SU-DHL-6 (cell line): ENCODE measurements around the gene SLC16A10.

Experiments
- H2AFZ ChIP-seq: fragments of 200-600 bp; sonication (generic); 2 replicates; pipeline ENCODE4 v1.6.1; 2014; ENCODE audit warnings: low read depth, mild to moderate bottlenecking, moderate library complexity, mixed read lengths, antibody characterized with exemption, low read length; ENCODE audit not compliant: severe bottlenecking
- H3F3A ChIP-seq: fragments of 200-600 bp; shearing (Covaris generic); 2 replicates; pipeline ENCODE4 v1.6.0; 2016; ENCODE audit warnings: antibody characterized with exemption, mild to moderate bottlenecking; ENCODE audit not compliant: insufficient read depth
- H3K27ac ChIP-seq: fragments of 200-600 bp; sonication (generic); 2 replicates; pipeline ENCODE4 v1.5.1; 2016; ENCODE audit warnings: low read depth, mild to moderate bottlenecking, low read length, moderate library complexity, mixed read lengths
- H3K27me3 ChIP-seq: fragments of 200-600 bp; sonication (generic), shearing (Covaris generic); 2 replicates; pipeline ENCODE4 v1.6.0; 2014; ENCODE audit warnings: mild to moderate bottlenecking, low read length
- H3K36me3 ChIP-seq: fragments of 200-600 bp; sonication (generic); 2 replicates; pipeline ENCODE4 v1.6.1; 2014; ENCODE audit warnings: mild to moderate bottlenecking, low read length, mixed read lengths
- H3K4me2 ChIP-seq: fragments of 300-600, 200-600 bp; shearing (Covaris generic), sonication (generic); 2 replicates; pipeline ENCODE4 v1.6.0; 2014; ENCODE audit warnings: low read length, low read depth, mild to moderate bottlenecking; ENCODE audit not compliant: poor library complexity, severe bottlenecking
- H3K4me3 ChIP-seq: fragments of 200-600 bp; sonication (generic); 2 replicates; pipeline ENCODE4 v1.5.1; 2014; ENCODE audit warnings: antibody characterized with exemption, low read length, mild to moderate bottlenecking, mixed read lengths; ENCODE audit not compliant: insufficient read depth, poor library complexity, severe bottlenecking
- H3K79me2 ChIP-seq: fragments of 200-600 bp; sonication (generic); 2 replicates; pipeline ENCODE4 v1.6.1; 2014; ENCODE audit warnings: mild to moderate bottlenecking, low read length, moderate library complexity; ENCODE audit not compliant: insufficient read depth
- H3K9ac ChIP-seq: fragments of 200-600 bp; sonication (generic); 2 replicates; pipeline ENCODE4 v1.7.0; 2014; ENCODE audit warnings: mild to moderate bottlenecking, low read length
- H3K9me2 ChIP-seq: fragments of 200-600 bp; sonication (generic); replicated peaks from 2 replicates; pipeline ENCODE4 v1.6.1; 2014; ENCODE audit warnings: low read length; ENCODE audit not compliant: insufficient read depth
- H3K9me3 ChIP-seq: fragments of 200-600 bp; sonication (generic); 2 replicates; pipeline ENCODE4 v1.6.1; 2014; ENCODE audit warnings: low read length, mixed read lengths; ENCODE audit not compliant: insufficient read depth
- H4K20me1 ChIP-seq: fragments of 200-600 bp; sonication (generic); 2 replicates; pipeline ENCODE4 v1.6.1; 2014; ENCODE audit warnings: low read depth, mild to moderate bottlenecking, antibody characterized with exemption, low read length, moderate library complexity, mixed read lengths
- CTCF ChIP-seq: fragments of 200-600 bp; sonication (generic); IDR thresholded peaks from one replicate; pipeline ENCODE4 v1.5.1; 2017; ENCODE audit warnings: antibody characterized with exemption, mild to moderate bottlenecking, low read length, moderate library complexity; ENCODE audit not compliant: insufficient read depth, poor library complexity, severe bottlenecking
- EZH2phosphoT487 ChIP-seq: fragments of 200-600 bp; sonication (generic), shearing (Covaris generic); conservative IDR thresholded peaks from 2 replicates; pipeline ENCODE4 v1.6.1; 2018; ENCODE audit warnings: mild to moderate bottlenecking, antibody characterized with exemption, low read length, moderate library complexity, mixed read lengths

The SLC16A10 gene

GRCh38 chr6:111267764-111268333, 180.5 kb downstream of the SLC16A10 start:
- 0 out of 2 replicates have a peak, but pooled peaks cover 6% of the 10 kb centered on the region for H3F3A ChIP-seq
- peaks cover 28% of the 10 kb centered on the region; the same call in 1 of the 2 replicates for H3K79me2 ChIP-seq
- no peak overlapping the region for H3K9ac ChIP-seq
- H3K27me3 ChIP-seq, result no peaks in the 10 kb centered on the region
- H4K20me1 ChIP-seq, result no peaks in the 10 kb centered on the region
- no peak overlapping the region for H3K27ac ChIP-seq
- no peak overlapping the region for H3K4me3 ChIP-seq
- H2AFZ ChIP-seq, result no peak overlapping the region
- peaks cover 6% of the 10 kb centered on the region; the same call in 1 of the 2 replicates for H3K36me3 ChIP-seq
- no peaks in the 10 kb centered on the region for H3K9me3 ChIP-seq
- no peaks in the 10 kb centered on the region for H3K9me2 ChIP-seq
- no peak for TF ChIP-seq EZH2phosphoT487
- H3K4me2 ChIP-seq, result no peak overlapping the region

- no peak overlapping the region for H3K4me3 ChIP-seq
- no peaks in the 10 kb centered on the region for H3K9me3 ChIP-seq
- H2AFZ ChIP-seq, result no peak overlapping the region
These were observed 182.2 kb downstream of the SLC16A10 start for GRCh38 chr6:111269401-111269970.

GRCh38 chr6:111270121-111270520, 182.8 kb downstream of the SLC16A10 start:
- Histone ChIP-seq H3K9ac (no peak overlapping the region), H3F3A (0 out of 2 replicates have a peak, but pooled peaks cover 6% of the 10 kb centered on the region), H3K9me2 (no peaks in the 10 kb centered on the region), H3K4me2 (no peak overlapping the region), H3K36me3 (peaks cover 18% of the 10 kb centered on the region), H2AFZ (no peak overlapping the region), H3K79me2 (peaks cover 36% of the 10 kb centered on the region; the same call in 1 of the 2 replicates), H3K4me3 (no peak overlapping the region), H4K20me1 (no peaks in the 10 kb centered on the region), H3K27me3 (no peaks in the 10 kb centered on the region), H3K9me3 (no peaks in the 10 kb centered on the region), H3K27ac (no peak overlapping the region)
- TF ChIP-seq CTCF (no peak), EZH2phosphoT487 (no peak)

More at GRCh38 chr6:111269401-111269970, 182.2 kb downstream of the SLC16A10 start:
- Histone ChIP-seq H3K79me2 (peaks cover 36% of the 10 kb centered on the region; the same call in 1 of the 2 replicates), H3K4me2 (no peak overlapping the region), H3K9me2 (no peaks in the 10 kb centered on the region), H3K27me3 (no peaks in the 10 kb centered on the region), H3K36me3 (peaks cover 12% of the 10 kb centered on the region), H3F3A (0 out of 2 replicates have a peak, but pooled peaks cover 6% of the 10 kb centered on the region), H4K20me1 (no peaks in the 10 kb centered on the region), H3K27ac (no peak overlapping the region), H3K9ac (no peak overlapping the region)
- TF ChIP-seq CTCF (no peak), EZH2phosphoT487 (no peak)

GRCh38 chr6:111274593-111275217, 187.4 kb downstream of the SLC16A10 start:
- Histone ChIP-seq H3K4me2 (no peak overlapping the region), H3F3A (no peaks in the 10 kb centered on the region), H3K9ac (no peak overlapping the region), H3K36me3 (peaks cover 28% of the 10 kb centered on the region), H3K79me2 (peaks cover 22% of the 10 kb centered on the region; the same call in 1 of the 2 replicates), H3K27me3 (no peaks in the 10 kb centered on the region), H2AFZ (no peak overlapping the region), H3K27ac (no peak overlapping the region), H3K9me2 (no peaks in the 10 kb centered on the region), H4K20me1 (no peaks in the 10 kb centered on the region), H3K4me3 (no peak overlapping the region), H3K9me3 (no peaks in the 10 kb centered on the region)
- TF ChIP-seq EZH2phosphoT487, result no peak
- no peak for TF ChIP-seq CTCF
